ENCODE results near the gene YIF1A. TPM values are rescaled to one million over a fixed set of nuclear protein-coding genes. Genes with fewer than 3 reads are reported as not detected.

YIF1A gene
- polyA plus RNA-seq (ENCODE audit: insufficient read length): 49.2 TPM
- long read RNA-seq, donor 1, transcript YIF1A-203 (8 exons, 1,124 nt): major isoform, 41 of 77 reads
- long read RNA-seq, donor 1, transcript YIF1A-209 (3 exons, 540 nt): minor isoform, 11 of 77 reads
- long read RNA-seq, donor 1, partial matches to known transcripts: 19 of 77 reads
- long read RNA-seq, donor 1, other reads (novel, unspliced or antisense): 0 of 77 reads
- long read RNA-seq, donor 2, transcript YIF1A-209 (3 exons, 540 nt): minor isoform, 9 of 53 reads
- long read RNA-seq, donor 2, transcript YIF1A-203 (8 exons, 1,124 nt): major isoform, 35 of 53 reads
- long read RNA-seq, donor 2, partial matches to known transcripts: 8 of 53 reads
- long read RNA-seq, donor 2, other reads (novel, unspliced or antisense): 0 of 53 reads
- long read RNA-seq, donor 3, transcript YIF1A-203 (8 exons, 1,124 nt): major isoform, 29 of 47 reads
- long read RNA-seq, donor 3, transcript YIF1A-209 (3 exons, 540 nt): minor isoform, 6 of 47 reads
- long read RNA-seq, donor 3, partial matches to known transcripts: 10 of 47 reads
- long read RNA-seq, donor 3, other reads (novel, unspliced or antisense): 0 of 47 reads
- long read RNA-seq, donor 4, partial matches to known transcripts: 0 of 9 reads
- long read RNA-seq, donor 4, other reads (novel, unspliced or antisense): 0 of 9 reads
- long read RNA-seq, donor 5, transcript YIF1A-209 (3 exons, 540 nt): minor isoform, 11 of 103 reads
- long read RNA-seq, donor 5, transcript YIF1A-203 (8 exons, 1,124 nt): major isoform, 64 of 103 reads
- long read RNA-seq, donor 5, partial matches to known transcripts: 22 of 103 reads
- long read RNA-seq, donor 5, other reads (novel, unspliced or antisense): 0 of 103 reads
- long read RNA-seq, donor 6, transcript YIF1A-203 (8 exons, 1,124 nt): major isoform, 57 of 85 reads
- long read RNA-seq, donor 6, transcript YIF1A-209 (3 exons, 540 nt): minor isoform, 10 of 85 reads
- long read RNA-seq, donor 6, partial matches to known transcripts: 10 of 85 reads
- long read RNA-seq, donor 6, other reads (novel, unspliced or antisense): 0 of 85 reads
- long read RNA-seq, donor 7, transcript YIF1A-209 (3 exons, 540 nt): minor isoform, 15 of 98 reads
- long read RNA-seq, donor 7, transcript YIF1A-203 (8 exons, 1,124 nt): major isoform, 61 of 98 reads
- long read RNA-seq, donor 7, partial matches to known transcripts: 13 of 98 reads
- long read RNA-seq, donor 7, other reads (novel, unspliced or antisense): 0 of 98 reads
- long read RNA-seq, donor 8, transcript YIF1A-203 (8 exons, 1,124 nt): major isoform, 17 of 22 reads
- long read RNA-seq, donor 8, partial matches to known transcripts: 0 of 22 reads
- long read RNA-seq, donor 8, other reads (novel, unspliced or antisense): 0 of 22 reads

- DNase-seq: peak; percentile 97
Observed at GRCh38 chr11:66288671-66289547, at the start of gene YIF1A. Gene YIF1A, minus strand, starts transcription at chr11:66289143. Its CDS starts 158 bp downstream, at chr11:66288985.

GRCh38 chr11:66337103-66337899 is 48.4 kb upstream of the YIF1A start:
- no peak for DNase-seq

GRCh38 chr11:66336234-66337102 is 47.5 kb upstream of the YIF1A start, which contains the start of gene RIN1:
Gene RIN1, minus strand, starts transcription at chr11:66336434. Its CDS starts 32 bp downstream, at chr11:66336402.
- no peak for DNase-seq

GRCh38 chr11:66335531-66336233 is 46.7 kb upstream of the YIF1A start:
- DNase-seq: no peak

- no peak for DNase-seq
Observed at GRCh38 chr11:66334605-66335442, 45.9 kb upstream of the YIF1A start.

- DNase-seq: no peak
Observed at GRCh38 chr11:66333896-66334604, 45.1 kb upstream of the YIF1A start.

- no peak for DNase-seq
Observed at GRCh38 chr11:66333220-66333877, 44.4 kb upstream of the YIF1A start.

- no peak for DNase-seq
Observed at GRCh38 chr11:66332371-66333219, 43.7 kb upstream of the YIF1A start.

- no peak for DNase-seq
Observed at GRCh38 chr11:66331542-66332370, 42.8 kb upstream of the YIF1A start.

- DNase-seq: no peak
Observed at GRCh38 chr11:66330931-66331330, 42.0 kb upstream of the YIF1A start.

GRCh38 chr11:66329165-66329673 is 40.3 kb upstream of the YIF1A start:
- no peak for DNase-seq

- DNase-seq: no peak
Observed at GRCh38 chr11:66328302-66329144, 39.6 kb upstream of the YIF1A start.

GRCh38 chr11:66328031-66328301 is 39.0 kb upstream of the YIF1A start:
- no peak for DNase-seq

Data from left kidney (tissue), 8 donors.